Bone marrow (tissue), 2 donors: Measurements from ENCODE around the gene NPTX1.

Experiments
- DNase-seq, 2 donors: peaks; one replicate each; lab custom pipeline; 2025; lab: John Stamatoyannopoulos, UW

The NPTX1 gene

DNA sequence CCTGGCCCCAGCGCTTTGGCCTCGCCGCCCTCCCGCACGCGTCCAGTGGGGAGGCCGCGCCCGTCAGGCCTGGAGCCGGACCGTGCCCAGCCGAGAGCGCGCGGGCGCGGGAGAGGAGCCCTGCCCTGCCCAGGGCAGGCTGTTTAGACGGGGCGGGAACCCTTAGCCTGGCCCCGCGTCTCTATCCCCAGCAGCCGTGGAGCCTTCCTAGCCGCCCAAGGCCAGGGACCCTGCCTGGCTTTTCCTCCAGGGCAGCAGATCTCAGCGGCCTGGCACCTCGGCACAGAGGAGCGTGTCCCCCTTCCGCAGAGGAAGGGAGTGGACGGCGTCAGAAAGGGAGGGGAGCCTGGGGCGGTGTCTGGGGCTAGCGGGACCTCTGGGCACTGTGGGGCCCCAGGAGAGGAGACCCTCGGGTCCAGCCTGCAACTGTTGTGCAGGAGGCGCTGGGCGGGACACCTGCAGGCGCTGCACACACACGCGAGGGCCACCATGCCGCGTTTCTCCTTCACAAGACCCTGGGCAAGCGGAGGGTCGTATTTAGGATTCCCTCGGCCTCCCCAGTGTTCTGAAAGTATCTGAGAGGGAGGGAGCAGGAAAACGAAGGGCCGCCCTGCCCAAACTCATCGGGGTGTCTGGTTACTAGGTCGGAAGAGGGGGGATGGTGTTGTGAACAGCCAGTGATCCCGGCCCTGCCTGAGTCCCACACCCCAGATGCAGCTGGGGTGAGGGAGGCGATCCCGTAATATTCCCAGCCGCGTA is 2.3 kb upstream of the NPTX1 start:
- no peak for DNase-seq

DNA sequence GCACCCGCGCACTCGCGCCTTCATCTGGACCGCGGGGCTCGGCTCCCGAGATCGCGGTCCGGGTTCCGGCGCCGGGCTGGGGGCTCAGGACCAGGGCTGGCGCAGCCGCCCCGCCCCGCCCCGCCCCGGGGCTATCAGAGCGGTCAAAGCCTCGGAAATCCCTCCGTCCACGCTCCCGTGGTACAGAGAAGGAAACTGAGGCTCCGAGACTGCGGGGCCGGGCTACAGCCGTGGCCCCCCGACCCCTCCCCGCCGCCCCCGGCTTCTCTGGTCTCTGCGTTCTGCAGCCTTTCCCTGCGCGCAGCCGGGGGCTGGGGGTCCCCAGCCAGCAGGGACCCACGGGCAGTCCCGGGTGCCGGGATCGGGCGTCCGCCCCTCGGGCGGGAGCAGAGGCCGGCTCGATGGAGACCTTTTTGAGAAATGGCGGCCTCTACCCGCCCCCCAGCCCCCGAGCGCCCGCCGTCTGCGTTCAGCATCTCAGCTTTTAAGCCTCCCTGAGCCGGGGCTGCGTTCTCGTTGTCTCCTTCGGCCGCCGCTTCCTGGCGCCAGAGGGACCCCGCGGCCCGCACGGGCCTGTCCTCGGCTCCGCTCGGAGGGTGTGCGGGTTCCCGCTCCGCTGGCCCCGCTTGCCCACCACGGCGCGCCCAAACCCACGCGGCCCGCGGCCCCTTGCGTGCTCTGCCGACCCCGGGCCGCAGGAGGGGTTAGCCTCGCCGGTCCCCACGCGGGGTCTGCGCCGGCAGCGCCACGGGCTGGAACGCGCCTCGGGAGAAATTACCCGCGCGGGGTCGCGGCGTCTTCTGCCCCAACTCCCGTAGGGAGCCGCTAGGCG is 1.5 kb upstream of the NPTX1 start:
- DNase-seq = no peak

DNA sequence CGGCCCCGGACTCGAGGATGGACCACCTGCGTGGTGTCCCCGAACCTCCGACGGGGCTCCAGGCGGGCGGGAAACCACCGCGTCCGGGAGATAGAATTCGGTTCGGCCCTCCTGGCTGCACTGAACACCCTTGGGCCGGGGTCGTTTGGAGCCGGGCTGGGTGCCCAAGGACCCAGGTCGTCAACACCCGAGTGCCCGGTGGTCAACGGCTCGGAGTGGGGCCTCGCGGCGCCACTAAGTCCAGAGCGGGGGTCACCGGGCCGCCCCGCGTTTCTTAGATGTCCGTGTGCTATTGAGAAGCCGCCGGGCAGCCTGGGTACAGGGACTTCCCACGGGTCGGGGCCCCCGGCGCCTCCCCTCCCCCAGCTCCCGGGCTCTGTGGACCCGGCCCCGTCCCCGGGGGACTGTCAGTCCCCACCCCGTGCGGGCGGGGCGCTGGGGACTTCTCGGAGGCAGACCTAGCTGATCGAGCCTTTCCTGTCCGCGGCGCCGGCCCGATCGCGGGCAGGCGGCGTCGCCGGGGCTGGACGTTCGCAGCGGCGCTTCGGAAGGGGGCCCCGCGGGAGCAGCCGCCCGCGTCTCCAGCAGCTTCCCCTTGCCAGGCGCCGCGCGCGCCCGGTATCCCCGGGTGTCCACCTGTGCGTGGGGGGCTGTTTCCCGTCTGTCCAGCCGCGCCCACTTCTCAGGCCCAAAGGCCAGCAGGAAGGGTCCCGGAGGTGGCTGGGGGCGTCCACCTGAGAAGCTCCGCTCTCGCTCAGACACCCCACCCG is 655 bp upstream of the NPTX1 start:
- DNase-seq = peak in 1 of 2 donors; percentile 3

DNA sequence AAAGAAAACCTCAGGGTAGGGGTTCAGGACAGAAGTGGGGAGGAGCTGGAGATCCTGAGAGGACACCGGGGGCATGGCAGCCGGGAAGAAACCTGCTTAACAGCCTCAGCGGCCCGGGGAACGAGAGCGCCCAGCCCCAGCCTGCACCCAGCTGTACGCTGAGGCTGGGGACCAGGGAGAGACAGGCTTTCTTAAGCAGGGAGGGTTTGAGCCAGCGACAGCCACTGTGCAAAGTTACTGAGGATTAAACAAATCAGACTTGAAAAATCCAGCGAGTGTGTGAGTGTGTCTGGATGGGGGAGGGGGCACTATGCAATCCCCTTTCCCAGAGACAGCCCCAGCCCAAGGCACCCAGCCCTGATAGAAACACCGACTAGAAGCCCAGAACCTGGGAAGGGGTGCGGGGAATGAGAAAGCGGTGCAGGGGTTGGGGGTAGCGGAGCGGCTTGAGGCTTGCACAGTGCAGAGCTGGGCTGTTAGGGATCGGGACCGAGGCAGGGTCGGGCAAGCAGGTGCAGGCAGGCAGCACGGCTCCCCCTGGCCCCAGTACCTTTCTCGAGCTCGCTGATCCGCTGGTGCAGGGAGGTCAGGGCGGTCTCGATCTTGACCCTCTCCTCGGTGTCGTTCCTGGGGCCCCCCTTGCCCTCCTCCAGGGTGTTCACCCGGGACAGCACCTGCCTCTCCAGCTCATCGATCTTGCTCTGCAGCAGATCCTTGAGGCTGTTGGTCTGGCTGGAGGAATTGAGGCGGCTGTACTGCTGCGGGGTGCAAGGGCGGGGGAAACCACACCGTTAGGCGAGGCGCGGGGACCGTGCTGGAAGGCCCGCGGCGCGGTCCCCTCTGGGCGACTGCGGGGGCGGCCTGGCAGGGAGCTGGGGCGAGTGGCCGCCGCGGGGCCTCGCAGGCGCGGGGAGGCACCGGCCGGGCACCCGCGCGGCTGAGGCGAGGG is 1.2 kb downstream of the NPTX1 start:
- peak in 1 of 2 donors; percentile 12 for DNase-seq

DNA sequence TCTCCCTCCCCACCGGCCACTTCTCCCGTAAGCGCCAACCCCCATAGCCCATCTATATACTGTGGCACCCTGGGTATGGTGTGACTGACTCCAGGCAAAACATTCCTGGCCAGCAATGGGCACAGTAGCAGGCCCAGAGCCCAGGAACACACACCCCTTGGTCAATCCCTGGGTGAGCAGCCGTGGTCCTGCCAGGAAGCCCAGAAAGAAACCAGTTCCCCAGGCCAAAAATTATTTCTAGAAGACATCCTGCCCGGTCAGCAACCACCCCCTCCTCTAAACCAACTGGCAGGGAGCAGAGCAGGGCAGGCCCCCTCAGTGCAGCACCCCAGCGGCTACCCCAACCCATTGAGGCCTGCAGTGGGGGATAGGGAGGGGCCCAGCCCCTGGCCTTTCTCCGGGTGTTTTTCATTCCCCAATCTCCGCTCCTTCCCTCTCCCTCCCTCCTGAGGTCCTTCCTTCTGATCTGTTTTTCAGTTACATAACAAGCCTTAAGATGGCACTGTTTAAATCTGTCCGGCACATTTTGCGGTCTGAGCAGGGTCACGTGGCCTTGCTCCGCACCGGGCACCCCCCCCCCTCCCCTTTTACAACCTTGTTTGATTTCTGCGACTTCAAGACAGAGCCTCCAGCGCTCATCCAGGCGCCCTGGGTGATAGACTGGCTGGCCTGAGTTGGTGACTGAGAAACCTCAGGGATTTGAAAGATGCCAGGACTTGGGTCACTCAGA is 2.0 kb downstream of the NPTX1 start:
- DNase-seq = no peak

DNA sequence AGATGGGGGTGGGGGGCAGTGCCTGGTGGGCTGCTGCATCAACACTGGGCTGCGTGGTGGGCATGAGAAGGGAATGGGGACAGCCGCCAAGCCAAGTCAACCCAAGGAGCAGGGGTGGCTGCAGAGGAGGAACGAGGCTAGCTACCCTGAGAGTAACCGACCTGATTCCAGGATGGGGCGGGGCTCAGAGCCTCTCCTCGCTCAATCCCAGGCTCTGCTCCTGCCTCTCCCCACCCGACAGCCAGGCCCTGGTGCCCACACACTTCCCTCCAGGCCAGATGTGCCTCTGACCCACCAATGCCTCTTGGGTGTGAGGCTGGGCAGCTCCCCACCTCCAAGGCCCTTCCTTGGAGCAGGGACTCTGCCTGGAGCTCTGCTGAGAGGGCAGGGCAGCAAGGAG is 2.7 kb downstream of the NPTX1 start:
- no peak for DNase-seq

DNA sequence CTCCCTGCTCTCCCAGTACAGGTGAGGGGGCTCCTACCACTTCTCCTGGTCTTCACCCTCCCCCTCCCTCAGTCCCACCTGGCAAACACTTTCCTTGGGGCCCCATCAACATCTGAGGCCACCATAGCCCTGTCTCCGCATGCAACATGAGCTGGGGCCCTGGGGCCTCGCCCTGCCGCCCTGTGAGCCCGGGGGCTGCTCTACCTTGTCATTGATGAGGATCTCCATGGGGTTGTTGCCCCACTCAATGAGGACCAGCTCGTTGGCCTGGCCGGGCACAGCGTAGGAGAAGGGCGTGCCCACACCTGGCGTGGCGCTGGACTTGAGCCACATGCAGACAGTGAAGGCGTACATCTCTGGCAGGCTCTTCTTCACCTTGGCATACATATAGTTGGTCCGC is 3.4 kb downstream of the NPTX1 start:
- DNase-seq = no peak

DNA sequence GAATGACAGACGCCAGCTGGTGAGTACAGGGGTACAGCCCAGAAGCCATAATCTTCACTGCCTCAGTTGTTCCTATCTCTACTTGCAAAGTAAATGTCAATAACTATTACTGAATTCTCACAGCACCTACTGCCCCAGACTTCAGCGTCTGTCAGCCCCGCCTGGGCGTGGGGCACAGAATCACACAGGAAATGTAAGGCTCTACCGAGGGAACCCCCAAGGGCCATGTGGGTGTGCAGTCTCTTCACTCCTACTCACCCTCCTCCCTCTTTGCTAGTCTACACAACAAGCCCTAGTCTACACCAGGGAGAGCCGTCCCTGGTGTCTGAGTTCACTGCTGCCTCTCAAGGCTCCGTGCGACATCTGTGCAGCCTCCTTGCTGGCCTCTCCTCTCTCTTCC is 4.5 kb downstream of the NPTX1 start:
- no peak for DNase-seq

DNA sequence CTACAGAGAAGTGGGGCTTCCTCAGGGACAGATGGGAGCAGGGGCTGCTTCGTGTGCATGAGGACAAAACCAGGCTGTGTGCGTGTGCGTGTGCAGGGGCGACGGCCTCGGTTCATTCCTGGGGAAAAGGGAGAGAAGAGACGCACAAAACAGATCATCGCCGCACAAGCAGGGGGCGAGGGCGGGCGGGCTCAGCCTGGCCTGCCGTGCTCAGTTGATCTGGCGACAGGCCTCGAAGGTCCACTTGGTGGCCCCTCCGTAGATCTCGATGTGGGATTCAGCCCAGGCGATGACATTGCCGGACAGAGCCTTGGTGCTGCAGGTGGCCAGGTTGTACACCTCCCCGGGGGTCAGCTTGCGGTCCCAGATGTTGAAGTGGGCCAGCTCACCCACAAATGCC is 5.8 kb downstream of the NPTX1 start:
- DNase-seq = no peak

DNA sequence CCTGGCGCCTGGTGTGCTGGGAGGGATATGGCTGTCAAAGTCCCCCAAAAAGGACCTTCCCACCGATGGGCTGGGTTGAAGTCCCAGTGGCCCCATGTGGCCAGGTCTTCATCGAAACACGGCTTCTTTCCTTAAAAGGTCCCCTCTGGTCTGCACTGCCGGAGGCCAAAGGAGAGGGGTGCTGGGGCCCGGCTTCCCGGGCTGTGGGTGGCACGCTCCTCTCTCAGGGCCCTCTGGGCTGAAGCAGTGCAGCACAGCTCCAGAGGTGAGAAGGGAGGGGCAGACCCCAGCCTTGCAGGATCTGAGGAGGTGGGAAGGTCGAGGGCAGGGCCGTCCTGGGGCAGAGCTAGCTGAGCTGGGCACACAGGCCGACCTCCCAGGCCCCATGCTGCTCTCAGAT is 6.7 kb downstream of the NPTX1 start:
- DNase-seq = no peak

DNA sequence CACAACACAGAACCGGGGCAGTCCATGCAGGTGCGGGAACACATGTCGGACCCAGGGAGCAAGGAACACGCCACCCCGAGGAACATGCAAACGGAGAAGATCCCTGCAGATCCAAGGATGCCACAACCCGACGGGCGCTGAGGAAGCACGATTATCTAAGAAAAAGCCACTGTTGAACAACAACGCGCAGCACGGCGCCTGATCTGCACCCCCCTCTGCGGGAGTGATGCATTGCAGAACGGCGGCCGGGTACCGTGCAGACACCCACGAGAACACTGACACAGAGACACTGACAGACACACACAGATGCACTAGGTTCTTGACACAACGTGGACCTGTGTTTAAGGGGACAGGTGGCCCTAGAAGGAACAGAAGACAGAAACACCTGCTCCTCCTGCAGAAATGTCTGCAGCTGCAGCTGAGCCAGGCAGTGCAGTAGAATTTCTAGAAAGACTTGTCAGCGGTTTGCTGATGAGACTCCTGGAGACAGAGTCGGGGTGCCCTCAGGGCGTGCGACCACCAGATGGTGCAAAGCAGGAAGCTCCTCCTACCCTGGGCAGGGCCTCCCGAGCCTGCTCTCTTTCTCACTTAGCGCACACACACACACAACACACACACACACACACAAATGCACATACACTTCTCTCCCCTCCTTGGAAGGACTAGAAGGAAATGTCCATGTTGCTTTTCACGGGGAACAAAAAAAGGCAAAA is 7.5 kb downstream of the NPTX1 start:
- DNase-seq = no peak

DNA sequence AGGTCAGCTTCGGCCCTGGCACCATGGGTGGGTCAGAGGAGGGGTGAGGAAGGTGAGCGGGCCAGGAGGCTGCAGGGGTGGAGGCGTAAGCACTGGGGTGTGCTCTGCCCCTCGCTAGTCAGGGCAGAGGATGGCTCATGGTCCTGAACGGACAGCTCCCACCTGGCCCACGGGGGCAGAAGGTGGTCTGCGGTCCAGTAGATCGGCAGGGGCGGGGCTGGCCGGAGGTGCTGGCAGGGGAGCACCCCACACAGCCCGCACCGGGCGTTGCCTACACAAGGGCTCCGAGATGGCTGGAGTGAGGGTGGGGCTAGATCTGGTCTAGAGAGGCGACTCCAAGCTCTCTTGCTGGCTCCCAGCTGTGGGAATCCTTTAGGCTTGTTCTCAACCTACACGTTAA is 8.2 kb downstream of the NPTX1 start:
- DNase-seq = no peak

DNA sequence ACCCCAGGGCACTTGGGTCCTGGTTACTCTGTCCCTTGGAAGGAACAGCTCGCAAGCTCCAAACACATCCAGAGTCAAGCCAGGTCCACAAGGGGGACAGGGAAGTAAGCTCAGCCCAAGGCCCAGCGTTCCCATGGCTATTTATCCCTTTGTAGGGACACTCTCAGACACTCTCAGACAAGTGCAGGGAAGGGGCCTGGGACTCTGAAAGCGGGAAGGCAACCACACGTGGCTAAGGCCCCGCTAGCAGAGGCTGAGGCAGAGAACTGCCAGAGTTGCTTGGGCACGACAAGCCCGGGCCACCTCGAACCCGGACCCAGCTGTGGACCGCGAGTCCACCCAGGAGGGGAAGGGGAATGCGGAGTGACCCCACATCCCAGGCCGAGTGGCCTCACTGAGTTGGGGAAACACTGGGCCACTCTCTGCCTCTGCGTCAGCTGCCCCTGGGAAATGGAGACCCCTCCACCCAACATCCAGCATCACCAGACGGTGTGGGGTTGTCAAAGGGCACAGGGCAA is 10.2 kb downstream of the NPTX1 start:
- no peak for DNase-seq

DNA sequence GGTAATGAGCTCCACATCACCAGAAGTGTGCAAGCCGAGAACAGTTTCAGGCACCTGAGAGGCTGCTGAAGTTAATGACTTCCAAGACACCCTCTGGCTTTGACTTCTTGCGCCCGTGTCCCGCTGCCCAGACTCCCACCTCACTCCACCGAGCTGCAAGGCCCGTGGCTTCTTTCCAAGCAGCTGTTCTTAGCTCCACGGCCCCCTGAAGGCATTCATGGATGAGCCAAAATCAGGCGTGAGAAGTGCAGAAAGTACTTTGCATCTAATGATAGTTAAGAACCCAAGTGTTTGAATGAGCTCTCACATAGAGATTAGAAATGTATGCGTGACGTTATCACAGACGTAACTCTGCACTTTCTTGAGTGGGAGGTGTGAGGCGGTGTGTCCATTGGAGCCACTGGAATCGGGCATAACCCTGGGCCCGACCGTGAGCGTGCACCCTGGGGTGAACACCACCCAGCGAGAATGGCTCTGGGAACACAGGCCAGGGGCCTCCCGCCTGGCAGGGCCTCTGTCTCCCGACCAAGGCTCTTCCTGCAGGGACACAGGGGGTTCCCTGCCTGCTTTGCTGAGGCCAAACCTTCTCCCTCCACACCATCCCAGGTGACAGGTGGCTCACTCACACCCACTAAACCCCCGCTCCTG is 11.0 kb downstream of the NPTX1 start:
- no peak for DNase-seq

DNA sequence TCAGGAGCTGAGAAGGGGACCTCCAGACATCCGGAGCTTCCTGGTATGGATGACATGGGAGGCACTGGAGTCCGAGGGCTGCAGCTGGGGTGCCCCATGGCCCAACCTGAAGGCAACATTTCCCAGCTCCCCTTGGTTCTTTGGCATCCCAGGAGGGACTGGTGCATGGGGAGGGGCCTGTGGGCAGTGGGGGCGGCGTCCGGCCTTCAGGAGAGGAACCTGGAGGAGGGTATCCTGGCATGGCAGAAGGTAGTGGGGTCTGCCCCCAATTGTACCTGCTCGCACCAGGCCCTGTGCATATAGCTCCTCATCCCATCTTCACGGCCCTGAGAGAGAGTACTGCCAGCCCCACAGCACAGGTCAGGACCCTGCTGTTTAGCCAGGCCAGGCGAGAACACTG is 11.9 kb downstream of the NPTX1 start:
- DNase-seq = no peak

DNA sequence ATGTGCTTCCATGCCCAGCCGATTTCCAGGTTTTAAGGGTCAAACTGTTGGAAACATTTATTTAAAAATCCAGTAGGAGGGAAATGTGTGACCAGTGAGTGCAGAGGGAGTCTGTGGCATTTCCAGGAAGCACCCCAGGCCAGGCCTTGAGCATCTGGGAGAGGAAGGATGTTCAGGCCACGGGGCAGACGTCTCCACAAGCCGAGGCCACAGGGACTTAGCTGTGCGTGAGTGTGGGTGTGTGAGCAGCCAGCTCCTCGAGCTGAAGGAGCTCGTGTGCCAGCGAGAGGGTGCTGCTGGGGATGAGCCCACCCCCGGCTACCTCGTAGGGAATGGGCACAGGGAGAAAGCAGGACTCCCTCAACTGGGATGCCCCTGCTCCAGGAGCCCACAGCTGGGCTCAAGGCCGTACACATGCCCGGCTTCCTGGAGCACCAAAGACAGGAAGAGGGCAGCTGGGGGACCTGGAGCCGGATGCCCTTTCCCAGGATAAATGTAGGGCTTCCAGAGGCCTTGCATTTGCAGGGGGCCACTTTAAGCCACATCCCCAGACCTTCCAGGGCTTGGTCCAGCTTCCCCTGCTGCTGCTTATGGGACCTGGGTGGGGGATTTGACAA is 12.5 kb downstream of the NPTX1 start:
- no peak for DNase-seq

DNA sequence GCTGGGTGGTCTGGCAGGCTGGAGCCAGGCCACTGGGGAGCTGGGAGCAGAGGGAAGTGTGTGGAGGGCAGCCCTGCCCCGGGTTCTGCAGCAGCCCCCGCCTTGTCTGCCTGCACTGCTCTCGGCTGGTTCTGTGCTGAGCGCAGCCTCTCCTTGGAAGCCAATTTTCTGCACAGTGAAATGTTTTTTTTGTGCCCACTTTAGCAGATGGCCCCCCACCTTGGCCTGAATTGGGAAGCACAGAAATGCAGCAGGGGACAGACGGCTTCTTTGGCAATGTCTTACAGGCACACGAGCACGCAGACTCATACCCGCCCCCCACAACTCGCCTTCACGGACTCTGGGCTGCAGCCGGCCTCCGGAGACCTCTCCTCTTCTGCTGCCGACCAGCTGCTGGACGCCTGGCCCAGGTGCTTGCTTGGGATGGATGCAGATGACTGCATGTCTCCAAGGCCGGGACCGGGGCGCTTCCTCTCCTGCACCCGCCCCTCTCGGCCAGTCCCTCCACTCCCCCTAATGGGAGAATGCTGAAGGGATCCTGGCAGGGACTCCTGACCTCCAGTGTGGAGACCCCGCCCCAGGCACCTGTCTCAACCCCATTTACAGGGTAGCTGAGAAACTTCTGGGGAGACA is 14.8 kb downstream of the NPTX1 start:
- no peak for DNase-seq

DNA sequence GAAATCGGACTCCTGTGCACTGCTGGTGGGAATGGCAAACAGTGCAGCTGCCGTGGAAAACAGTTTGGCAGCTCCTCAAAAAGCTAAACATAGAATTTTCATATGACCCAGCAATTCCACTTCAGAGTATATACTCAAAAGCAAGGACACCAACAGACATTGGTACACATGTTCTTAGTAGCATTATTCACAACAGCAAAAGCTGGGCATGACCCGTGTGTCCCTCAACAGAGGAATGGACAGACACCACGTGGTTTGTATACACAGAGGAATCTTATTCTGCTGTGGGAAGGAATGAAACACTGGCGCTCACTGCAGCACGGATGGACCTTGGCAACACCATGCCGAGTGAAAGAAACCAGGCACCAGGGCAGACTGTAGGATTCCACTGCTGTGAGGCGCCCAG is 16.0 kb downstream of the NPTX1 start:
- no peak for DNase-seq

DNA sequence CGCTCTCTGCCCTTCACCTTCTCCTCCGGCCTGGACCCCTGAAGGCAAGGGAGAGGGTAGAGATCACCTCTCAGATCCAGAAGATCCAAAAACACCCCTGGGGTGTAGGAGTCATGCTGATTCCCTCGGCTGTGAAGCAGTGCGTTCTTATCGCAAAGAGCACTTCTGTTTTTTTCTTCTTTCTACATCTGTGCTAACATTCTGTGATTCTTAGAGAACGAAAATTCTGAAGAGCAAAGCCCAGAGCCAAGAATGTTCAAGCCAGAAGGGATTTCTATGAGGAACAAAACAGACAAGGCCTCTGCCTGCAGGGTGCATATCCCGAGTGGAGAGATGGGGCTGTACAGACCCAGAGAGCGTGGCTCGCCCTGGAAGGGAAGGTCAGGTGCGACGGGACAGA is 17.2 kb downstream of the NPTX1 start:
- no peak for DNase-seq
